GM19452 (cell line): Measurements from ENCODE around the gene PADI3.
A peak's percentile ranks its signal among the peaks of the same experiment; 100 is the strongest.

Experiments
- ATAC-seq: cut with Tn5 transposase; IDR thresholded peaks from one replicate; pipeline ENCODE4 v1.9.1; 2021; ENCODE audit not compliant: unreplicated experiment

PADI3 gene

DNA sequence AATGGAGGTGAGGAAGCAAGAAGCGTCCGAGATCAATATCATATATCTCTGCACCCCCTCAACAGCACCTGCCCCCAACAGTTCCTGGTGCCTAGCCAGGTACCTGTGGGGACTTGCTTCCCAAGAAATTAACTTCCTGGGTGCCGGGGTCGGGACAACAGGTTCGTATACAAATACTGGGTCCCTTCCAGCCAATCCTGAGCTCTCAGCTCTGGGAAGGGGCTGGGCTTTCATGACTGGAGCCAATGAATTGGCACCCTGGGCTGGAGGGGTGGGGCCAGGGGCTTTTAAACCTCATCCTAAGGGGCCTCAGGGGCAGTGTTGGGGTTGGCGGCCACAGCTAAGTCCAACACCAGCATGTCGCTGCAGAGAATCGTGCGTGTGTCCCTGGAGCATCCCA, at the start of gene PADI3:
Gene PADI3, plus strand, starts transcription at position 318 of the 400 bp plus-strand sequence. Its CDS starts 40 bp downstream, at position 358.
- ATAC-seq: no peak

DNA sequence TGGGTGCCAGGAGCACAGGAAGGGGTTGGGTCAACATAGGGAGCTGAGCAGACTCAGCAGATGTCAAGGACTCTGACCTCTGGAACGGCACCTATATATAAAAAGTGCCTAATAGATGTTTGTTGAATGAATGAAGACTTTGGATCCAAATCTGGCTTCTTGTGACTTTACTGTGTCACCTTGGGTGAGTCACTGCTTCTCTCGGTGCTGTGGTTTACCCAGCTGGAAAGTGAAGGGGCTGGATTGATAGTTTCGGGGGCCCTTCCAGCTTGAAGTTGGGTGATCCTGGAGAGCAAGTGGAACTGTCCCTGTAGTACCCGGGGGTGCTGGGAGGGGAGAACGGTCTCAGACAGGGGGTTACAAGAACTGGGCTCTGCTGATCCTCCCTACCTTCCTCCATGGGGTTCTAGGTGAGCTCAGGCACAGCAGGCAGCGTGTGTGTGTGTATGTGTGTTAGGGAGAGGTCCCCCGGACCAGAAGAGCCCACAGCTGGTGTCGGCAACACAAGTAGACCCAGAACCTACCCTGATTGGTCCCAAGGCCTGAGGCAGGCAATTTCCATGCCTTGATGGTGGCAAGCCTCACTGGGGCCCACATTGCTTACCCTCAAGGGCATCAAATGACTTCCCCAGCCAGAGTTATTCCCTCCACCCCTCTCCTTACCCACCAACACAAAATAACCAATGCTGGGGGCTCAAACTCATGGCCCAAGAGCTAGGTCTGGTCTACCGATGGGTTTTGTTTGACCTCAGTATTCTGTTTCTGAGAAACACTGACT, 49.4 kb upstream of the PADI3 start:
- no peak for ATAC-seq

- ATAC-seq: no peak
Observed at GRCh38 chr1:17200246-17200645, 48.7 kb upstream of the PADI3 start.

- no peak for ATAC-seq
Observed at GRCh38 chr1:17200756-17201155, 48.1 kb upstream of the PADI3 start.

DNA sequence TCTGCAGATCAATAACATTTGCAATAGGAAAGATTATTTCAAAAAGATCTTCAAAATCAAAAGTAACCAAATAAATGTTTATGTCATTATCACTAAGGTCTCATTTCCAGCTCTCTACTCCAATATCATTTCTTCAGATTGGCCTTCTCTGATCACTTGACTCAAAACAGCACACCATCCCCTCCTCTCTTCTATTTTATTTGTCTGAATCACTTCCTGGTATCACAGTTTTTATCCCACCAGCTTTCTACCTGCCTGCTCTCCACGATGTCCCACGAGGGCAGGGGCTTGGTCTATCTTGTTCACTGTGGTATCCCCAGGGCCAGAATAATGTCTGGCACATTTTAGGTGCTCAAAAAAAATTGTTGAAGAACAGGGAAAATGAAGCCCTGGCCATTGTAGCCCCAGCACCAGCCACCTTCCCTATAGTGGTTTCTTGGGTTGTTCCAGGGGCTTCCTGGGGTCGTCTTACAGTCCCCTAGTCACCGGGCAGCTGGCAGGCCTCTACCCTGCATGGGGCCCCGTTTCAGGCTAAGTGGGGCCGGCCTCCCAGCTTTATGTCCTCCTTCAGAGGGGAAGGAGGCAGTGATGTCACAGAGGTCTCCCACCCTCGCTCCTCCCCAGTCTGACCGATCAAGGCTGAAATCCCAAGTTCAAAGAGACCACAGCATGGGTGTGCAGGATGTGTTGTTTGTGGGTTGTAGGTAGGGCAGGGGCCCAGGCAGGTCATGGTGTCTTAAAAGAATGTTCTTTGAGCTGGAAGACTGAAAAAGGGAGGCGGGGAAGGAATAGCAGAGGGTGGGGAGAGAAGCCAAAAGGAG, 47.5 kb upstream of the PADI3 start:
- ATAC-seq: no peak

- ATAC-seq: no peak
Observed at GRCh38 chr1:17204546-17205440, 44.1 kb upstream of the PADI3 start, which contains the start of gene PADI1. Gene PADI1, plus strand, starts transcription at chr1:17205128. Its CDS starts 90 bp downstream, at chr1:17205218.

DNA sequence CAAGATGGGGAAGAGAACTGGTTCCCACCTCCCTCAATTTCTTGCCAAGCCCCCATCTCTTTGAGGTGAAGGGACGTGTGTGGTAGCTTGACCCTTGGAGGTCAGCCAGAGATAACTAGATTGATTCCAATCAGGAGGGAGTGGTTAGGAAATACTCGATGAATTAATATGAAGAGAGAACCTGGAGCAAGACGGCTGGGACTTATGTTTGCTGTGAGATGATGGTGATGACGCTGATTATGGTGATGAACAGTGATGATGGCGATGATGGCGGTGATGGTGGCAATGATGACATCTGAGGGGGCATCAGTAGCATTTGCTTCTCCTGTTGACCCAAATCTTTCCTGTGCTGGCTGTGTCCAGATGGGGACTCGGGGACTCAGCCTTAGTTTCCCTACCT, 43.2 kb upstream of the PADI3 start:
- ATAC-seq: no peak

GRCh38 chr1:17206196-17206595, 42.7 kb upstream of the PADI3 start:
- ATAC-seq: no peak

GRCh38 chr1:17207046-17207445, 41.9 kb upstream of the PADI3 start:
- peak; percentile 73 for ATAC-seq

DNA sequence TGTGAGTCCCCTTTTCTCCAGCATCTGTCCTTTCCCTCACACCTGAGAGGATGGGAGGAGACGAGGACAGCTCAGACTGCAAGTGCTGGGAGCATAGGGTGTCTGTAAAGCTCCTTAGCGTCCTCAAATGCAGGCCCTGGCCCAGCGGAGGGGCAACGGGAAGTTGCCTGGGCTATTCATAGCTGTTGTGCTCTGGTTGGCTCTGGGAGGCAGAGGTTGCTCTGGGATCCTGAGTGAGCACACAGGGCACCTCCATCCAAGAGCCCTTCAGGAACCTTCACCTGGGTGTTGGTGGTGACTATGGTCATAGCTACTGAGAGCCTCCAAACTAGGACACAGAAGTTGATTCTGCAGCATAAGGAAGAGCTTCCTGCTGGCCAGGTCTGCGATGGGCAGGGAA, 41.4 kb upstream of the PADI3 start:
- ATAC-seq: peak; percentile 3

DNA sequence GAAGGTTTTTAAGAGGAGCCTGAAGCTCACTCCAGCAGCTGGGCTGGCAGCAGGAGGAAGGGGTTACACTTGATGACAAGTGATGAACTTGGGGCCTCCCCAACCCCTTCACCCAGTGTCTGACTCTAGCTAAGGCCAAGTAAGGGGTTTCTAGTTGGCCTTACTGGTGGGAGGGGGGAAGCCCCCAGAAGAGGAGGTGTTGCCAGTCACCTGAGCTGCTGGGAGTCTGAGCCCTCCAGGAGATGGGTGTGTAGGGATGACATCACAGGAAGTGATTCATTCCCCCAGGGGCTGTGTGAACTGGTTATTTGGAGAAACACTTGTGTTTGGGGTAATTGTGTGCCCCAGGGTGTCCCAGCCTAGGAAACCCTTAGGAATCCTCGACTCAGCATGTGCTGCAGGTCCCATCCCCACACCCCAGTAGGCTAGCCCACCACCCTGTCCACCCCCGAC, 40.9 kb upstream of the PADI3 start:
- peak; percentile 44 for ATAC-seq

GRCh38 chr1:17208546-17208945, 40.4 kb upstream of the PADI3 start:
- ATAC-seq: no peak

GRCh38 chr1:17209430-17209829, 39.5 kb upstream of the PADI3 start:
- no peak for ATAC-seq

DNA sequence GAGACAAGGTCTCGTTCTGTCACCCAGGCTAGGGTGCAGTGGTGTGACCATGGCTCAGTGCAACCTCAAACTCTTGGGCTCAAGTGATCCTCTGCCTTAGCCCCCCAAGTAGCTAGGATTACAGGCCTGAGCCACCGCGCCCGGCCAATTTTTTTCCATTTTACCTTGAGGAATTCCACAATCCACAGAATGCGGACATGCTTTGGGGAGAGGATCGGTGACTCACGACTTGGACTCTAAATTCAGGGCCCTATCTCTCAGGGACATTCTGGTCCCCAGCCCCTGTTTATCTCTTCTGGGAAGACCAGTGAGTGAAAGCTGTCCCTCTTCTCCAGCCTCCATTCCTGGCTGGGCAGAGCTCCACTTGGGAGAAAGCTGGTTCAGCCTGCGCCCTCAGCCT, 38.7 kb upstream of the PADI3 start:
- ATAC-seq: no peak

- ATAC-seq: no peak
Observed at GRCh38 chr1:17211377-17211776, 37.5 kb upstream of the PADI3 start.

DNA sequence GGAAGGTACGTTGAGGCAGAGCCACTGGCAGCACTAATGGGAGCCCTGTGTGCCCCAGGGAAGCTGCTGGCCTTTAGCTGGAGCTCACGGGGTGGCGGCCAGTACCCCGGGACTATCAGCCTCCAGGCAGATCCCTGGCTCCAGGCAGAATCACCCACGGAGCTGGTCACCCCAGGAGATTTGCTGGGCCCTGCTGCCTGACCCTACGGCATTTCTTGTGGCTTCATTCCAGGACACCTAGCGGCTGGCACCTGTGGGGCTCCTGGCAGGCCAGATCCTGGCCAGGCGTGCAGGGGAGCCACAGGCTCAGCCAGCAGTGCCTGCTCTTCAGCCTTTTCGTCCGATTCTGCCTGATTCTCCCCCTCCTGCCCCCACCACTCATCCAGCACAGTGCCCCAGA, 36.9 kb upstream of the PADI3 start:
- ATAC-seq: no peak

DNA sequence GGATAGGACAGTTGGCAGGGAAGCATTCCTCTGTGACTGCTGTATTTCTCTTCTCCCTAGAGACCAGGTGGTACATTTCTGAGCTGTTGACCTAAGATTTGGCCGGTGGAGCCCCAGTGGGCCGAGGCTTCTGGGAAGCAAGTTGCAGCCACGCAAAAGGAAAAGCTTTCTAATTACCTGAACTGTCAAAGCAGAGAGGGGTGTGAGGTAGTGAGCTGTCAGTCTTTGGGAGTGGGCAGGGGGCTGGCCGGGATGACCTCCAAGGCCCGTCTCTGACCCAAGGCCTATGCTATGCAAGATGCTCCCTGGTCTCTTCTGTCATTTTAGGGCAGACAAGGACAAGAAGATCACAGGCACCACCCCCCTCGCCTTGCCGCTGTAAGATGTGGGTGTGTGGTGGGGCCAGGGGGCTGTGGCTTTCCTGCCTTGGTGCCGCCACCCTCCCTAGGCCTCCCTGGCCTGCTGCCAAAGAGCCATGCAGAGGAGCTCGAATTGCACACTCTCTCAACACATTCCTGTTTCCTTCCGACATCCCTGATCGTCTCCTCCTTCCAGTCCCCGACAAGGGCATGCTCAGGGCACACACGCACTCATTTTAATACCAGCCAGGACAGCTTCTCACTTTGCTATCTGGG, 36.3 kb upstream of the PADI3 start:
- ATAC-seq: no peak

DNA sequence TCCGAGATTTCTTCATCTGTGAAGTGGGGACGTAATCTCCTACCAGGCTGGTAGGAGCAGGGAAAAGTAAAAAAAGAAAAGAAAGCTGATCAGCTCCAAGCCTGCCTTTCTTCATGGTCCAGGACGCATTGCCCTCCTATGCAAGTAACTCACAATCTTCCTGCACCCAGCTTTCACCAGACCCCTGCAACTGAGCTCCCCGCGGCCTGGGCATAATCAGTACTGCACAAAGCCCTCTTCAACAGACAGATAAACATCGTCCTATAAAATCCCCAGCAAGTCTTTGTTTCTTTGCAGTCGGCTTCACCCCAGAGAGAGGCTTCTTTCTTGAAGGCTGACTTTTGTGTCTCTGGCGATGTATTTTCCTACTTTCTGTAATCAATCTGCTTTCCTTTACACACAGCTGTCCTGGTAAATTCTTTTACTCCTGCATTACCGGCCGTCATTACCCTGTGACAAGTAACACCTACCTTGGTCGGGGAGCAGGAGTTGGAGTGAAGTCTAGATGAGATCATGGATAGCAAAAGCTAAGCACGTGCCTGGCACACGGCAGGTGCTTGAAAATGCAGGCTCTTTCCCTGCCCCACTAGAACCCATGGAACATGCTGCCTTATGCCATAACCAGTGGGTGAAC, 35.6 kb upstream of the PADI3 start:
- no peak for ATAC-seq

- no peak for ATAC-seq
Observed at GRCh38 chr1:17213782-17214148, 35.1 kb upstream of the PADI3 start.

DNA sequence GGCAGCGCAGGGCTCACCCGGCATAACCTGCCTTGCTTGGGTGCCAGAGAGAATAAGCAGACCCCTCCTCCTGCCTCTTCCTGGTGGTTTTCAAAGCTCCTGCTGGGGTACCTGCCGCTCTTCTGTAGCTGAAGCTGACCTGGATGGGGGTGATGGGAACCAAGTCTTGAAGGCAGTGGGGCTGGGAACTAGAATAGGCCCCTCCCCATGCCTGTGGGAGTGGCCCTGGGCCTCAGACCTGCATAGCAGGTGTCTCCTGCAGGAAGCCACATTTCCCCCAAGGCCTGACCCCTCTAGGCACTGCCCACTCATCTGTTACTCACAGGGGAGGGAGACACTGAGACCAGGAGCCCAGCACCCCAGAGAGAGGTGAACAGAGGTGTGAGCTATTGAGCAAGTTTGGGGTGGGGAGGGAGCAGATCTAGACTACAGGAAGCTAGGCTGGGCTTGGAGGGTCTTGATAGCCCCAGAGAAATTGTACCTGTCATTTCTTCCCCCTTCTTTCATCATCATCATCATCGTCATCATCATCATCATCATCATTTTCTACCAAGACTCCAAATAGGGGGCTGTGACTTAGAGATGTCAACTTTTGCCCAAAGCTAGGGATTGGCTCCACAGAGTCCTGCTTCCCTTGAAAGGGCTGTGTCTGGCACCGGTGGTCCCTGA, 33.9 kb upstream of the PADI3 start:
- ATAC-seq: no peak
